ENCODE results near the gene PRKN. TPM values are rescaled to one million over a fixed set of nuclear protein-coding genes. Genes with fewer than 3 reads are reported as not detected.

The PRKN gene
- total and polyA plus RNA-seq, 2 donors (not counting 3 experiments of a cell fraction or from before 2014, with no cell fraction given): 0.06 TPM; not detected in 1

DNA sequence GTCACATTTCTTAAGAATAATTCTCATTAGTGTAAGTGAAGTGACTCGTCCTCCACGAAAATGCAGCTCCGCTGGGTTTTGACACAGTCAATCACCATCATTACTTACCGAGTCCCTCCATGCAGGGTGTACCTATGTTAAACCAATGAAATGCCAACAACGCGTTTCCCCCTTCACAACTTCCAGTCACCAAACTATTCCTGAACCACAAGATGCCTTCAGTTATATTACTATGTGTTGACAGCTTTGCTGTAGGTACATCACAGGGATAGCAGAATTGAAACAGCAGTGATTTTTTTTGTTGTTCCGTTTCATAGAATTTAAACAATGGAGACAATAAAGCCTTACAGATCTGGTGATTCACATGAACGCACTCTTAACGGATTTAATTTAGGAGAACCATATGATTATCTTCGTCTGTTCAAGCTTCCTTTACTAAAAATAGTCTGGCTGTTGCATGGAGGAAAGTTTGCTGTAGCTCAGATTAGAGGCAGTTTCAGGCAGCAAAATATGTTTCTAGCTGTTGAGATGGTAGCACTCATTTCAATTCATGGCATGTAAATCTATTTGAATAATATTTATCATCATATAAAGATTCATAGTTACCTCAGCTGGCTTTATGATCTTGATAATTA, 652.8 kb downstream of the PRKN start:
- ChIA-PET CTCF (no interaction called here), POLR2A (no interaction called here)
- dilution Hi-C loops (cut with MboI; ENCODE audit: extremely low pct_ligation_motif_present, low sequenced_read_pairs) (no loop called here), intact Hi-C loops (cut with micrococcal nuclease) (no loop called here)
- no peak overlapping the region for H3K4me2 ChIP-seq (ENCODE audit: insufficient read depth, low read length)
- no peak overlapping the region for H2AFZ ChIP-seq (ENCODE audit: low read depth, low read length)
- H3K9ac ChIP-seq (replicated peaks; ENCODE audit: extremely low read depth, insufficient read depth, low read length): no peak overlapping the region
- H4K20me1 ChIP-seq (replicated peaks; ENCODE audit: control insufficient read depth, extremely low read depth, insufficient read depth, low read length): no peaks in the 10 kb centered on the region
- H3K27ac ChIP-seq (ENCODE audit: insufficient read depth, low read depth, low read length): no peak overlapping the region
- no peak for DNase-seq (ENCODE audit: low read depth, low spot score)
- no peaks in the 10 kb centered on the region for H3K9me3 ChIP-seq (replicated peaks; ENCODE audit: control insufficient read depth, insufficient read depth, low read length)
- H3K79me2 ChIP-seq (ENCODE audit: control insufficient read depth, insufficient read depth, low read length): no peaks in the 10 kb centered on the region
- H3K4me1 ChIP-seq (ENCODE audit: control insufficient read depth, extremely low read depth, insufficient read depth, low read length): no peaks in the 10 kb centered on the region
- H3K36me3 ChIP-seq (ENCODE audit: control insufficient read depth in 2 of 2, extremely low read depth in 1 of 2, insufficient read depth in 2 of 2, low read length in 2 of 2): no peaks in the 10 kb centered on the region
- BruUV-seq (replicated peaks): no TSS peak
- no peaks in the 10 kb centered on the region for H3K9me1 ChIP-seq (replicated peaks; ENCODE audit: control insufficient read depth, extremely low read depth, insufficient read depth, low read length)
- FAIRE-seq: no peak
- TF ChIP-seq POLR2A (IDR thresholded peaks at IDR 0.05; ENCODE audit: low read depth, low read length) (no peak), POLR2AphosphoS5 (IDR thresholded peaks at IDR 0.05; ENCODE audit: insufficient read depth, low read depth, low read length) (no peak), MYC (IDR thresholded peaks at IDR 0.05; ENCODE audit: low read depth, low read length) (no peak), EZH2 (IDR thresholded peaks at IDR 0.05; ENCODE audit: borderline replicate concordance, low read depth, low read length, severe bottlenecking) (no peak), GATA2 (IDR thresholded peaks at IDR 0.05; ENCODE audit: insufficient read depth, insufficient read length, low read depth, low read length) (no peak), FOS (IDR thresholded peaks at IDR 0.05; ENCODE audit: borderline replicate concordance, insufficient read depth, low read length) (no peak)
- TF ChIP-seq, protein P1, sequence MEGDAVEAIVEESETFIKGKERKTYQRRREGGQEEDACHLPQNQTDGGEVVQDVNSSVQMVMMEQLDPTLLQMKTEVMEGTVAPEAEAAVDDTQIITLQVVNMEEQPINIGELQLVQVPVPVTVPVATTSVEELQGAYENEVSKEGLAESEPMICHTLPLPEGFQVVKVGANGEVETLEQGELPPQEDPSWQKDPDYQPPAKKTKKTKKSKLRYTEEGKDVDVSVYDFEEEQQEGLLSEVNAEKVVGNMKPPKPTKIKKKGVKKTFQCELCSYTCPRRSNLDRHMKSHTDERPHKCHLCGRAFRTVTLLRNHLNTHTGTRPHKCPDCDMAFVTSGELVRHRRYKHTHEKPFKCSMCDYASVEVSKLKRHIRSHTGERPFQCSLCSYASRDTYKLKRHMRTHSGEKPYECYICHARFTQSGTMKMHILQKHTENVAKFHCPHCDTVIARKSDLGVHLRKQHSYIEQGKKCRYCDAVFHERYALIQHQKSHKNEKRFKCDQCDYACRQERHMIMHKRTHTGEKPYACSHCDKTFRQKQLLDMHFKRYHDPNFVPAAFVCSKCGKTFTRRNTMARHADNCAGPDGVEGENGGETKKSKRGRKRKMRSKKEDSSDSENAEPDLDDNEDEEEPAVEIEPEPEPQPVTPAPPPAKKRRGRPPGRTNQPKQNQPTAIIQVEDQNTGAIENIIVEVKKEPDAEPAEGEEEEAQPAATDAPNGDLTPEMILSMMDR (IDR thresholded peaks at IDR 0.05; ENCODE audit: extremely low read depth in 1 of 2, insufficient read depth in 1 of 2, low read depth in 1 of 2, low read length in 2 of 2): no peak
- TF ChIP-seq, protein P2, sequence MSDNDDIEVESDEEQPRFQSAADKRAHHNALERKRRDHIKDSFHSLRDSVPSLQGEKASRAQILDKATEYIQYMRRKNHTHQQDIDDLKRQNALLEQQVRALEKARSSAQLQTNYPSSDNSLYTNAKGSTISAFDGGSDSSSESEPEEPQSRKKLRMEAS (IDR thresholded peaks at IDR 0.05; ENCODE audit: insufficient read depth, insufficient read length): no peak
- H3K4me3 ChIP-seq (replicated peaks in 1 of 3; ENCODE audit: insufficient read depth in 1 of 3, low read depth in 1 of 3, low read length in 3 of 3): no peak overlapping the region
- H3K27me3 ChIP-seq (ENCODE audit: control insufficient read depth in 2 of 2, insufficient read depth in 2 of 2, low read length in 2 of 2): no peaks in the 10 kb centered on the region

Measured in endothelial cell of umbilical vein (primary cell).